HCT116 (cell line): ENCODE results near the gene PACSIN2. TPM values are rescaled to one million over a fixed set of nuclear protein-coding genes. Genes with fewer than 3 reads are reported as not detected.

Experiments used
- ATAC-seq: fragments of 200-7000 bp; cut with Tn5 transposase; 2 replicates; pipeline ENCODE4 v1.9.1; 2020; ENCODE audit warnings: mild to moderate bottlenecking, moderate library complexity
- BruUV-seq: library from RNA; stranded (reverse); fragments of 400-500 nt; replicated peaks from 2 replicates; lab custom pipeline; 2021; lab: Mats Ljungman, UMichigan
- CTCF ChIA-PET: fragments of 300-600 bp; sonication (Branson Sonifier 250); formaldehyde crosslinking; loops from one replicate; lab custom pipeline; 2021; ENCODE audit warnings: antibody characterized with exemption; lab: Charles Lee
- POLR2A ChIA-PET: fragments of 300-600, 350-600 bp; sonication (Branson Sonifier 250); formaldehyde crosslinking; loops from one replicate; lab custom pipeline; 2021; ENCODE audit warnings: antibody characterized with exemption; lab: Charles Lee
- RAD21 ChIA-PET, 2 experiments: fragments of 300-600 bp; sonication (Branson Sonifier 250); formaldehyde crosslinking; loops; one replicate each; lab custom pipeline; 2023; ENCODE audit warnings: low total read pairs in 2 of 2; ENCODE audit not compliant: uncharacterized antibody in 2 of 2, unreplicated experiment in 2 of 2, low non-redundant PET in 1 of 2; lab: Charles Lee
- DNase-seq: peaks from one replicate; pipeline ENCODE4 v3.0.0-alpha.2; 2010; ENCODE audit warnings: low read depth, low spot score
- H2AFZ ChIP-seq: fragments of 200-600 bp; shearing (Covaris generic), sonication (generic); 2 replicates; pipeline ENCODE4 v1.6.1; 2017; ENCODE audit warnings: low read depth, mixed run types, mixed read lengths, antibody characterized with exemption, low read length; ENCODE audit not compliant: poor library complexity, severe bottlenecking
- H3K27ac ChIP-seq: 2 replicates; pipeline ENCODE4 v1.5.1; 2012; ENCODE audit warnings: low read depth, low read length
- H3K27me3 ChIP-seq: fragments of 200-600 bp; sonication (generic); 2 replicates; pipeline ENCODE4 v1.6.1; 2016; ENCODE audit warnings: mixed run types, low read length, mixed read lengths; ENCODE audit not compliant: insufficient read depth
- H3K36me3 ChIP-seq, 2 experiments: fragments of 200-500 bp in 1 of 2; fragments of 200-600 bp in 1 of 2; sonication (Bioruptor generic) in 1 of 2; sonication (generic) in 1 of 2; 2 replicates each; pipeline versions ENCODE4 v1.5.1 to v1.6.1; 2014 to 2016; ENCODE audit warnings: low read length in 2 of 2, inconsistent platforms in 1 of 2, mixed read lengths in 1 of 2, mixed run types in 1 of 2; ENCODE audit not compliant: insufficient read depth in 2 of 2, control insufficient read depth in 1 of 2
- H3K4me1 ChIP-seq, 2 experiments: fragments of 200-600 bp in 1 of 2; sonication (generic) in 1 of 2; 2 replicates each; pipeline versions ENCODE4 v1.5.1 to v1.6.1; 2012 to 2017; ENCODE audit warnings: low read length in 2 of 2, inconsistent platforms in 1 of 2, mild to moderate bottlenecking in 1 of 2, mixed read lengths in 1 of 2, mixed run types in 1 of 2, moderate library complexity in 1 of 2; ENCODE audit not compliant: insufficient read depth in 2 of 2, control insufficient read depth in 1 of 2
- H3K4me2 ChIP-seq: fragments of 200-600 bp; sonication (generic); 2 replicates; pipeline ENCODE4 v1.6.1; 2017; ENCODE audit warnings: mixed run types, low read length, mixed read lengths
- H3K4me3 ChIP-seq, 2 experiments: fragments of 200-600 bp in 1 of 2; sonication (generic) in 1 of 2; replicated peaks in 1 of 2; 2 replicates each; pipeline ENCODE4 v1.5.1; 2011 to 2016; ENCODE audit warnings: low read length in 2 of 2, control low read depth in 1 of 2, low read depth in 1 of 2, mild to moderate bottlenecking in 1 of 2, mixed read lengths in 1 of 2, mixed run types in 1 of 2
- H3K79me2 ChIP-seq: fragments of 200-600 bp; sonication (generic); 2 replicates; pipeline ENCODE4 v1.6.1; 2017; ENCODE audit warnings: mild to moderate bottlenecking, mixed run types, low read length, moderate library complexity, mixed read lengths; ENCODE audit not compliant: insufficient read depth
- H3K9ac ChIP-seq: fragments of 200-600 bp; sonication (generic); 2 replicates; pipeline ENCODE4 v1.6.1; 2016; ENCODE audit warnings: low read length, mixed read lengths
- H3K9me2 ChIP-seq: fragments of 200-600 bp; sonication (generic), shearing (Covaris generic); 2 replicates; pipeline ENCODE4 v1.6.1; 2017; ENCODE audit warnings: mixed run types, mild to moderate bottlenecking, moderate library complexity; ENCODE audit not compliant: insufficient read depth
- H3K9me3 ChIP-seq, 2 experiments: fragments of 200-500 bp in 1 of 2; fragments of 200-600 bp in 1 of 2; sonication (Bioruptor generic) in 1 of 2; sonication (generic) in 1 of 2; 2 replicates each; pipeline ENCODE4 v1.6.1; 2014 to 2017; ENCODE audit warnings: low read length in 2 of 2, mixed read lengths in 2 of 2, inconsistent platforms in 1 of 2, low read depth in 1 of 2, mild to moderate bottlenecking in 1 of 2, mixed run types in 1 of 2, moderate library complexity in 1 of 2; ENCODE audit not compliant: control insufficient read depth in 1 of 2, insufficient read depth in 1 of 2
- H4K20me1 ChIP-seq: fragments of 200-600 bp; sonication (generic), shearing (Covaris generic); 2 replicates; pipeline ENCODE4 v1.6.1; 2017; ENCODE audit warnings: mixed run types, mild to moderate bottlenecking, moderate library complexity; ENCODE audit not compliant: insufficient read depth
- ELF1 ChIP-seq: IDR thresholded peaks from 2 replicates; pipeline ENCODE4 v1.6.1; 2012; ENCODE audit warnings: low read depth, borderline replicate concordance
- EZH2 ChIP-seq: fragments of 200-600 bp; sonication (generic); IDR thresholded peaks from 2 replicates; pipeline ENCODE4 v1.6.1; 2017; ENCODE audit warnings: antibody characterized with exemption, mixed run types
- EZH2phosphoT487 ChIP-seq: fragments of 200-600 bp; IDR thresholded peaks from 2 replicates; pipeline ENCODE4 v1.6.1; 2018; ENCODE audit warnings: antibody characterized with exemption, borderline replicate concordance
- FOSL1 ChIP-seq: IDR thresholded peaks from 2 replicates; pipeline ENCODE4 v1.6.1; 2012; ENCODE audit warnings: low read depth
- POLR2A ChIP-seq: IDR thresholded peaks from 2 replicates; pipeline ENCODE4 v1.7.0; 2011; ENCODE audit warnings: borderline replicate concordance; ENCODE audit not compliant: insufficient read depth, insufficient read length; ENCODE audit errors: extremely low read depth
- POLR2AphosphoS5 ChIP-seq: IDR thresholded peaks from 2 replicates; pipeline ENCODE4 v1.6.1; 2011; ENCODE audit warnings: mild to moderate bottlenecking, low read depth, low read length, moderate library complexity
- TCF7L2 ChIP-seq: IDR thresholded peaks from 2 replicates; pipeline ENCODE4 v1.7.0; 2011; ENCODE audit warnings: borderline replicate concordance, inconsistent platforms; ENCODE audit not compliant: insufficient read depth, insufficient read length; ENCODE audit errors: extremely low read depth
- YY1 ChIP-seq: IDR thresholded peaks from 2 replicates; pipeline ENCODE4 v1.6.1; 2011; ENCODE audit warnings: low read length, low read depth, moderate library complexity, mild to moderate bottlenecking; ENCODE audit not compliant: insufficient replicate concordance; ENCODE audit errors: extremely low read depth
- ZNF274 ChIP-seq: fragments of 200-500 bp; sonication (Bioruptor generic); IDR thresholded peaks from 2 replicates; pipeline ENCODE4 v1.6.1; 2014; ENCODE audit warnings: mild to moderate bottlenecking, low read depth, low read length, inconsistent platforms
- intact Hi-C: fragments of 100-400 bp; cut with micrococcal nuclease; formaldehyde crosslinking; loops from 2 replicates; pipeline ENCODE4 v1.10.0; 2022
- total RNA-seq: library from RNA; stranded (reverse); gene quantifications from one replicate; pipeline ENCODE4 v1.2.1, GENCODE V29; 2021; ENCODE audit not compliant: unreplicated experiment
- TF ChIP-seq, protein P1 (sequence below): IDR thresholded peaks from 2 replicates; pipeline ENCODE4 v1.6.1; 2012

The PACSIN2 gene
- total RNA-seq, 1 experiment from 2014 or later = 48.2 TPM

DNA sequence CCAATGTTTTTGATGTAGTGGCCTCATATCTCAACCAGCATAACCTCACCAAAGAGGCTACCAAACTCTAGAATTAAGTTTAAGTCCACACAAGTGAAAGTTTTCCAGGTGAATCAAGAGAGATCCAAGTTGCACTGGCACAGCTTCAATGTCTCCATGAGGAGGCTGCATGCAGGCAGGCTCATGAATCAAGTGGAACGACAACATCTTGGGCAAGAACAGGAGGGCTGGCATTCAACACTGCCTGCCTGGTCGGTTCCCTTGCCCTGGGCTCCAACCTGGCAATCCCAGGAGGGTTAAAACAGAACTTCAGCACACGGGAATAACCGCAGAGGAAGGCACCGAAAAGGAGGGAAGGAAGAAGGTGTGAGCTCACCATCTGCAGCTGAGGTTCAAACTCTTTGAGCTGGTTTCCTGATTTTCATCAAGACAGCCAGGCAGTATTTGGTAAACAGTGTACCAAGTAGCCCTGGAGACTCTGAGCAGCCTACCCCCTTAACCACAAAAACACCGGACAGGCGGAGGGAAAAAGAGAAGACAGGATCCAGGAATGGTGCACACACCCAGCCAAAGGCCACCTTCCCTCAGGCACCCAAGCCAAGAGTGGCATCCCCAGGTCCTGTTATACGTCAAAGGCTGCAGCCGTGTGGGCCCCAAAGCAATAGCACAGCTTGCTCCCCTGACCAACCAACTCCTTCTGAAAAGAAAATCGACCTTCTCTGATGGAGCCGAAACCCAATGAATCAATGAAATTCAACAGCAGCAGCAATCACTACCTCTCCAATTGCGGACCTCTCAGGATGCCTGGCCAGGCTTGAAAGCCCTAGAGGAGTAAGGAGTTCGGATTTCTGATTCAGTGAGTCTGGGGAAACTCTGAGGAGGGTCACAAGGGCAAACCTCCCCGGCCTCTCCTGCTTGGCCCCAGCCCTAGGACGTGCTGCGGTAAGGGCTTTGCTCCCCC, 1.3 kb downstream of the PACSIN2 start:
- Histone ChIP-seq H3K4me2 (peak overlapping the region; percentile 80), H3K27ac (peak overlapping the region; percentile 71; the same call in 1 of the 2 replicates), H3K9me3 (no peaks in the 10 kb centered on the region), H3K79me2 (peaks cover 54% of the 10 kb centered on the region), H3K9ac (peak overlapping the region; percentile 81), H3K4me1 (peaks cover 35 to 42% of the 10 kb centered on the region in 2 experiments), H3K36me3 (no peaks in the 10 kb centered on the region), H3K27me3 (no peaks in the 10 kb centered on the region), H2AFZ (no peak overlapping the region), H3K9me2 (no peaks in the 10 kb centered on the region), H3K4me3 (peak overlapping the region; percentile 84 to 88), H4K20me1 (peaks cover 11% of the 10 kb centered on the region; the same call in 1 of the 2 replicates)
- ChIA-PET POLR2A (interaction anchor here (0.6 to 4.1 kb wide), 5 partner anchors 7 to 237 kb away, joined by 3 to 33 read pairs (median 5); no protein-coding TSS in a partner anchor), RAD21 (interaction anchor here in 1 of 2 experiments (0.8 kb wide), 1 partner anchor 23 kb away, joined by 3 read pairs; no protein-coding TSS in a partner anchor), CTCF (interaction anchor here (1.6 kb wide), 1 partner anchor 20 kb away, joined by 4 read pairs; no protein-coding TSS in a partner anchor)
- intact Hi-C loops = no loop called here
- DNase-seq = no peak
- no peak for TF ChIP-seq EZH2phosphoT487
- no peak for TF ChIP-seq POLR2A
- TF ChIP-seq TCF7L2 = no peak
- no peak for TF ChIP-seq EZH2
- TF ChIP-seq, protein P1, sequence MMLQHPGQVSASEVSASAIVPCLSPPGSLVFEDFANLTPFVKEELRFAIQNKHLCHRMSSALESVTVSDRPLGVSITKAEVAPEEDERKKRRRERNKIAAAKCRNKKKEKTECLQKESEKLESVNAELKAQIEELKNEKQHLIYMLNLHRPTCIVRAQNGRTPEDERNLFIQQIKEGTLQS = no peak
- TF ChIP-seq YY1 = no peak
- BruUV-seq = TSS peak; percentile 33
- no peak for ATAC-seq

DNA sequence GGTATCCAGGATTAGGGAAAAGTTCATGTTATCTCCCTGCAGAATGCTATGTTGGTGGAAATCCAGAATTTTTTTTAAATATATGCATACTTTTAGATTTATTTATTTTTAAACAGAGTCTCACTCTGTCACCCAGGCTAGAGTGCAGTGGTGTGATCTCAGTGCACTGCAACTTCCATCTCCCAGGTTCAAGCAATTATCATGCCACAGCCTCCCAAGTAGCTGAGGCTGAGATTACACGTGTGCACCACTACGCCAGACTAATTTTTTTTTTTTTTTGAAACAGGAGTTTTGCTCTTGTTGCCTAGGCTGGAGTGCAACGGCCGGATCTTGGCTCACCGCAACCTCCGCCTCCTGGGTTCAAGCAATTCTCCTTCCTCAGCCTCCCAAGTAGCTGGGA, 2.6 kb downstream of the PACSIN2 start:
- Histone ChIP-seq H3K9me2 (no peaks in the 10 kb centered on the region), H2AFZ (no peak overlapping the region), H3K4me1 (peaks cover 31 to 48% of the 10 kb centered on the region in 2 experiments), H3K27me3 (no peaks in the 10 kb centered on the region), H3K36me3 (no peaks in the 10 kb centered on the region), H3K4me2 (no peak overlapping the region), H3K9me3 (no peaks in the 10 kb centered on the region), H4K20me1 (peaks cover 11% of the 10 kb centered on the region; the same call in 1 of the 2 replicates), H3K79me2 (peaks cover 63% of the 10 kb centered on the region), H3K27ac (no peak overlapping the region), H3K4me3 (no peak overlapping the region), H3K9ac (no peak overlapping the region)
- intact Hi-C loops = no loop called here
- POLR2A ChIA-PET = interaction anchor here (4.1 kb wide), 1 partner anchor 10 kb away, joined by 33 read pairs; no protein-coding TSS in a partner anchor
- BruUV-seq = no TSS peak
- ATAC-seq = no peak
- TF ChIP-seq TCF7L2 (no peak), FOSL1 (no peak), POLR2AphosphoS5 (no peak), ZNF274 (no peak), ELF1 (no peak)
- no peak for DNase-seq
- CTCF ChIA-PET = no interaction called here
- RAD21 ChIA-PET = no interaction called here
